Lower lobe of right lung (tissue), 2 donors: ENCODE data around the gene EYA2. TPM values are rescaled to one million over a fixed set of nuclear protein-coding genes. Genes with fewer than 3 reads are reported as not detected.

ENCODE experiments used
- ATAC-seq, 2 donors: fragments of 200-7000 bp; cut with Tn5 transposase; one replicate each; pipeline ENCODE4 v1.9.1; 2020 to 2022; ENCODE audit warnings: mild to moderate bottlenecking in 2 of 2, moderate library complexity in 2 of 2
- DNase-seq: peaks from one replicate; pipeline ENCODE4 v3.0.0-alpha.2; 2020
- H3K27ac ChIP-seq: fragments of 200-600 bp; one replicate; pipeline ENCODE4 v1.8.0; 2022
- H3K27me3 ChIP-seq: fragments of 200-600 bp; one replicate; pipeline ENCODE4 v1.8.0; 2022; ENCODE audit warnings: low read depth
- H3K36me3 ChIP-seq: fragments of 200-600 bp; one replicate; pipeline ENCODE4 v1.8.0; 2022; ENCODE audit warnings: mild to moderate bottlenecking
- H3K4me1 ChIP-seq: fragments of 200-600 bp; one replicate; pipeline ENCODE4 v1.8.0; 2022
- H3K4me3 ChIP-seq: fragments of 200-600 bp; one replicate; pipeline ENCODE4 v1.8.0; 2022; ENCODE audit warnings: mild to moderate bottlenecking
- H3K9me3 ChIP-seq: fragments of 200-600 bp; one replicate; pipeline ENCODE4 v1.8.0; 2022
- CTCF ChIP-seq: fragments of 200-600 bp; IDR thresholded peaks from one replicate; pipeline ENCODE4 v1.8.0; 2022; ENCODE audit warnings: antibody characterized with exemption, mild to moderate bottlenecking
- intact Hi-C: fragments of 100-400 bp; cut with DNase I; formaldehyde crosslinking; loops from one replicate; pipeline ENCODE4 v1.11.0; 2022
- total RNA-seq: library from RNA; stranded (reverse); fragmentation: NEBNext Ultra II Directional; extraction: Animal tissue kit (Norgen Biotek cat#: 25700); gene quantifications from one replicate; pipeline ENCODE4 v1.2.1, GENCODE V29; 2021
- donor health status: DM: no; HTN: yes; CAD: no; lungs with severe emphysema.

Gene EYA2
- total RNA-seq, 1 donor from 2014 or later = 3.5 TPM

- no peak for TF ChIP-seq CTCF
- Histone ChIP-seq H3K27me3 (no peaks in the 10 kb centered on the region), H3K27ac (no peak overlapping the region), H3K4me3 (no peak overlapping the region), H3K4me1 (no peaks in the 10 kb centered on the region), H3K36me3 (no peaks in the 10 kb centered on the region), H3K9me3 (no peaks in the 10 kb centered on the region)
- intact Hi-C loops = no loop called here
- ATAC-seq (peak; percentile 37 to 66), DNase-seq (no peak)
Observed at GRCh38 chr20:47118641-47119040, 224.0 kb downstream of the EYA2 start.

- Histone ChIP-seq H3K9me3 (no peaks in the 10 kb centered on the region), H3K27ac (no peak overlapping the region), H3K4me1 (peaks cover 8% of the 10 kb centered on the region), H3K27me3 (no peaks in the 10 kb centered on the region), H3K36me3 (no peaks in the 10 kb centered on the region), H3K4me3 (no peak overlapping the region)
- TF ChIP-seq CTCF = no peak
- ATAC-seq (no peak), DNase-seq (no peak)
- intact Hi-C loops = no loop called here
Observed at GRCh38 chr20:47120346-47120936, 225.8 kb downstream of the EYA2 start.

- DNase-seq (no peak), ATAC-seq (no peak)
- Histone ChIP-seq H3K4me3 (no peak overlapping the region), H3K27me3 (no peaks in the 10 kb centered on the region), H3K27ac (no peak overlapping the region), H3K36me3 (no peaks in the 10 kb centered on the region), H3K4me1 (peaks cover 16% of the 10 kb centered on the region), H3K9me3 (no peaks in the 10 kb centered on the region)
- no peak for TF ChIP-seq CTCF
- intact Hi-C loops = no loop called here
Observed at GRCh38 chr20:47122560-47122959, 227.9 kb downstream of the EYA2 start.

- DNase-seq = no peak
- H3K4me1 ChIP-seq = peaks cover 16% of the 10 kb centered on the region
- TF ChIP-seq CTCF = no peak
- H3K27me3 ChIP-seq = no peaks in the 10 kb centered on the region
- ATAC-seq = peak; percentile 66 to 75
- H3K27ac ChIP-seq = peak overlapping the region; percentile 79
- no peaks in the 10 kb centered on the region for H3K9me3 ChIP-seq
- intact Hi-C loops = no loop called here
- no peaks in the 10 kb centered on the region for H3K36me3 ChIP-seq
- no peak overlapping the region for H3K4me3 ChIP-seq
Observed at GRCh38 chr20:47124181-47124717, 229.6 kb downstream of the EYA2 start.

GRCh38 chr20:47125508-47125757 lies 230.8 kb downstream of the EYA2 start:
- no peak for TF ChIP-seq CTCF
- intact Hi-C loops = no loop called here
- Histone ChIP-seq H3K9me3 (no peaks in the 10 kb centered on the region), H3K4me1 (peaks cover 16% of the 10 kb centered on the region), H3K27ac (no peak overlapping the region), H3K4me3 (no peak overlapping the region), H3K36me3 (no peaks in the 10 kb centered on the region), H3K27me3 (no peaks in the 10 kb centered on the region)
- ATAC-seq (no peak), DNase-seq (no peak)
